Globus pallidus (tissue), 1 donor: ENCODE measurements around the gene MYL7.
"Not testable (repeated sequence)": the region's sequence is repeated elsewhere in the genome, so short reads cannot be mapped to it uniquely, and the experiment has no call there.

Experiments used
- DNase-seq: peaks from one replicate; pipeline ENCODE4 v3.0.0-alpha.2; 2015; ENCODE audit warnings: low spot score

Gene MYL7

DNA sequence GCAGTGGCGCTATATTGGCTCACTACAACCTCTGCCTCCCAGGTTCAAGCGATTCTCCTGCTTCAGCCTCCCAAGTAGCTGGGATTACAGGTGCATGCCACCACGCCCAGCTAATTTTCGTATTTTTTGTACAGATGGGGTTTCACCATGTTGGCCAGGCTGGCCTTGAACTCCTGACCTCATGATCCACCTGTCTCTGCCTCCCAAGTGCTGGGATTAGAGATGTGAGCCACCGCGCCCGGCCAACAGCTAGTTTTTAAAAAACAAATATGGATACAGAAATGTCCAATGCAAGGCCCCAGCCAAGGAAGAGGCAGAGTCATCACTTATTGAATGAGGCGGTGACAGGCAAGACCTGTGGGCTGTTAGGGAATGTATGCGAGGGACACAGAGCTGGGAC, 30.8 kb upstream of the MYL7 start:
- DNase-seq = not testable (repeated sequence)

DNA sequence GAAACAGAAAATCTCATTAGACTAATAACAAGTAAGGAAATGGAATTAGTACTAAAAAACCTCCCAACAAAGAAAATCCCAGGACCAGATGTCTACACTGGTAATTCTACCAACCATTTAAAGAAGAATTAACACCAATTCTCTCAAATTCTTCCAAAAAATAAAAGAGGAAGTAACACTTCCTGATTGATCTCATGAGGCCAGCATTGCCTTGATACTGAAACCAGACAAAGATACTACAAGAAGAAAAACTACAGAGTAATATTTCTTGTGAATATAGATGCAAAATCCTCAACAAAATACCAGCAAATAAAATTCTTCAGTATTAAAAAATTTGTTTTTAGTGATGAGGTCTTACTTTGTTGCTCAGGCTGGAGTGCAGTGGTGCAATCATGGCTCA, 26.8 kb upstream of the MYL7 start:
- DNase-seq = no peak

DNA sequence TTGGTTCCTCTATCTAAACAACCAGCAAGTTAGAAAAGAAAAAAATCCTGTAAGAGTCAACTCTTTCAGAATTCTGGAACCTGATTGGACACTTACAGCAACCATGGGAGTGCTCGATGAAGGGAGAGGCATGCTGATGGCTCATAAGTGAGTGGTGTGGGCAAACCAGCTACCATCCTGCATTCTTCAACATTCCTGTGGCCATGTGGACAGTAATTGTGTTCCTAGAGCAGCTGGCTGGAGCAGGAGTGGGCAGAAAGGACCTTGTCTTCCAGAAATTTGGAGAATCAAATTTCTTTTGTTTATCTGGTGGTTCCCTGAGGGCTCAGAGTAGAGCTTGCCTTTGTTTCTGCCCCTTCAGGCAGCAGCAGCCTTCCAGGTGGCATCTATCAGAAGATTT, 22.5 kb upstream of the MYL7 start:
- DNase-seq = no peak

DNA sequence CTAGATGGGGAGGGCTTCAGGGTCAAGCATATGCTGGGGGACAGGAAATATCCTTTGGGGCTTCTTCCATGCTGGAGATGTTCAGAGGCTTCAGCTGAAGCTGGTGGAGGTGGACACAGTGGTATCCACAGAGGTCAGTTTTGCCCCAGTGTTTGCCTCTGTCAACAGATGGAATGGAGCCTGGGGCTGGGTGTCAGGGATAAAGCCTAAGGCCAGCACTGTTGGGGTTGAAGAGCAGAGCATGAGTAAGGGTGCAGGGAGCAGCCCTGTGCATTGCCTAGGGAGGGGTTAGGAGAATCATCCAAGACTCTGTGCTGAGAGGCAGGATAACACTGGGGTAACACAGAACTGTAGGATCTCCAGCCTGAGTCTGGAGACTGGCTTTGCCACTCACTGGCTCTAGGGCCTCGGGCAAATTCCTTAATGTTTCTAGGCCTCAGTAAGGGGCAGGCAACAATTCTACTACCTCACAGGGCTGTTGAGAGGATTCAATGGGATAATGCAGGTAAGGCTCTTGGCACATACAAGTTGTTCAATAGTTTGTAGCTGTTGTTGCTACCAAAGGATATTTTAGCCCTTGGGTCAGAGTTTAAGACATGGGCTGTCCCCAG, 21.8 kb upstream of the MYL7 start:
- no peak for DNase-seq

DNA sequence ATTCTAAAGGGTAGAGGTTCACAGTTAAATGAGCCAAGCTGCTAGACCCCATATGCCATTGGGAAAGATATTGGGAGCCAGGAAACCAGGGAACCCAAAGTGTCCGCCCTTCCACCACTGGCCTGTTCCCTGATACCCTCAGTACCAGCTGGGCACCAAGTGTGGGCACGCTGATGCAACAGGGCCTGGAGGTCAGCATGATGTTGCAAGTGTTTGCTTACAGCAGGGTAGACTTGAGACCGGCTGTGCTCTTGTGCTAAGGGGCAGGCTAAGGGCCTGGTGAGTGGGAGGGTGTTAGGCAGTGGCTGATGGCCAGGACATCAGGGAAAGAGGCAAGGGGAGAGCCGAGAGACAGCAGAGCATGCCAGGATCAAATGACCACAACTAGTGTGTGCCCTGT, 21.0 kb upstream of the MYL7 start:
- DNase-seq = no peak

DNA sequence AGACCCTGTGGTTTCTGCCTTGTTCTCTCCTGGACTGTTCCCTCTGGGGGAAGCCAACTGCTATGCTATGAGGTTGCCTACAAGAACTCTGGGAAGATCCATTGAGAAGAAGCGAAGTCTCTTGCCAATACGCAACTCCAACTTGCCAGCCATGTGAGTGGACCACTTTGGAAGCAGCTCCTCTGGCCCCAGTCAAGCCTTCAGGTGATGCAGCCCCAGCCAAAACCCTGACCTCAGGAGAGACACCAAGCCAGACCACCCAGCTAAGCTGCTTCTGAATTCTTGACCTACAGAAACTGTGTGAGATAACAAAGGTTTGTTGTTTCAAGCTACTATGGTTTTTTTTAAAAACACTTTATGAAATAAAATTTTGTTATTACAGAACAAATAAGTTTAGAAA, 20.2 kb upstream of the MYL7 start:
- no peak for DNase-seq

DNA sequence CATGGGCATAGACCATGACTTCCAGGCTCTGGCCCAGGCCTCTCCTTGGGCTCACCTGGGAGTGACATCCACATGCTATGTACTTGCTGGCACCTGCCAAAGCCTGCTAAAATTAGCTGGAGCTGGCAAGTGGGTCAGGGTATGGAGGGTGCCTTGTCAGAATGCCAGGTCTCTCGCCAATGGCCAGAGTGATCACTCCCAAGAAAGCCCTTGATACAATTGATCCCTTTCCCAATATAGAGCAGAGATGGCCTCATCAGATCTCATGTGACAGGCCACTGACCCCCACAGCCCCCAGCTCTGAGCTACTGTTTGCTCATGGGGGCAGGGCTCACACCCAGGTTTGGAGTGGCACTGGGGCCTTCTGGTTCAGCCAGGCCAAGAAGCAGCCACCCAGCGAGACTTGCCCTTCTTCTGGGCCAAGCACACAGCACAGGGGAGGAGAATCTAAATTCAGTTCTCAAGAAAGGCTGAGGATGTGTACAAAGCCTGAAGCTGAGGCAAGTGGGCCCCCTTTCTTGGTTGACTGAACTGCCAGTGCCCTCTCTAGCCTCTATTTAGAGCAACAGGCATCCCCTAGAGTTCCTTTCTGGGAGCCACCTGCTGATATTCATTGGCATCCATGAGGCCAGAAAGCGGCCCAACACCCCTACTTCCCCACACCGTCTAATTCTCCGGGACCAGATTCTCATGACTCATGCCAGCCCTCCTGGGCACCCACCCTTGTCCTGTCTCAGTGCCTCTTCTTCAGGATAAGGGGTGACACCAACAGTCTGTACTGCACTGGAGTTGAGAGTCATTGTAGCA, 18.9 kb upstream of the MYL7 start:
- no peak for DNase-seq

DNA sequence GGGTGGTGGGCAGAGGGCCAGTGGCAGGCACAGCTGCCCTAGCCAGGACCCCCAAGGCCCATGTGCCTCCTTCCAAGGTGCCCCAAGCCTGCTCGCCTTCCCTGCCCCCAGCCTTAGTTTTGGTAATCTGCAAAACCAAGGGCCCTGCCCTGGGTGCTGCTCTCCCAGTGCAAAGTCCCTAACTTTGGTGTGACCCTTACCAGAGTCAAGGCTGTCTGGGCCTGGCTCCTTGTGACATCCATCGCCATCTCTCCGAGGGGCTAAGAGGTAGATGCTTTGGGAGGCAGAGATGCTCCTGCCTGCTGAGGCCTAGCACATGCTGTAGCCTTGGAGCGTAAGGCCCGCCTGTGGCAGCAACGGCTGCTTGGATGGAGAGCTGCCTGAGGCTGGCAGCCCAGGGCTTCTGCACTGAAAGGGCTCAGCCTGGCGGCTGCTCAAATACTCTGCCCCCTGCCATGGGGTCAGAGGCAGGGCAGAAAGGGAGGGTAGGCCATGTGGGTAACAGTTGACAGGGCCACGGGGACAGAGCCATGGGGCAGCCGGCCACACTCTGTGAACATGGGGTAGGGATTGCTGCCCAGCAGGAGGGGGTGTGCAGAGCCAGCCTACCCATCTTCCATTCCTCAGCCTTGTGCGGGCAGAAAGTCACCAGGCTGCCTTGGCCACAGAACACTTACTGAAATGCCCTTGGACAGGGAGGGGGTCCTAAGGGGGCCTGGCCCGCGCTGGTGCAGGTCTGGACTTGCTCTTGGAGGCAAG, 17.9 kb upstream of the MYL7 start:
- peak; percentile 54 for DNase-seq

DNA sequence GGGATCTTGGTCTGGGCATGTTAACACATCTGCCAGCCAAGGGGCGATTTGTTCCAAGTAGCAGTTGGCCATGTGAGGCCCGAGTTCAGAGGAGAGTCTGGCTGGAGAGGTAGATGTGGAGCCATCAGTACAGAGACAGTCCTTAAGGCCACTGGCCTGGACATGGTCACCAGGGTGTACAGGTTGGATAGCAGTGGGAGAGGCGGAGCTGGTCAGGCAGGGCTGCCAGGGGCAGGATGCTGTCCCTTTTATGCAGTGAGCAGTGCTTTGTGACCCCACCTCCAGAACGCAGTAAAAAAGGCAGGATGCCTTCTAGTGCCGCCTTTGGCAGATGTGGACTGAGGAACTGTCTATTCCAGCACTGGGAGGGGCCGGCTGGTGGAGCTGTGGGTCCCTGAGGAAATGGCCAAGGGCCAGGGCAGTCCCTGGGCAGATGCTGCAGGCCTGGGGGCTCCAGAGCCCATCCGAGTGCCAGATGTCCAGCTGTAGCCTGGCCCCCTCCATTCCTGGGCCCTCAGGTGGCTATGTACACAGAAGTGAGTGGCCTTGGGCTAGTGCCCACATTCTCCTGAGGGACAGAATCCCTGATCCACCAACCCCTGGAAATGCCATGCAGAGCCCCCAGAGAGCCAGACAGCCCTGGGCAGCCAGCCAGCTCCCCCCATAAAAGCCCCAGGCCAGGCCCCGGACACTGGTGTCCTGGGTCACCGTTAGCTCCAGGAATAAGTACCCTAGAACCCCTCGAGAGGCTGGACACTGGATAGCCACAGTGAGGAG, 17.2 kb upstream of the MYL7 start:
- no peak for DNase-seq

DNA sequence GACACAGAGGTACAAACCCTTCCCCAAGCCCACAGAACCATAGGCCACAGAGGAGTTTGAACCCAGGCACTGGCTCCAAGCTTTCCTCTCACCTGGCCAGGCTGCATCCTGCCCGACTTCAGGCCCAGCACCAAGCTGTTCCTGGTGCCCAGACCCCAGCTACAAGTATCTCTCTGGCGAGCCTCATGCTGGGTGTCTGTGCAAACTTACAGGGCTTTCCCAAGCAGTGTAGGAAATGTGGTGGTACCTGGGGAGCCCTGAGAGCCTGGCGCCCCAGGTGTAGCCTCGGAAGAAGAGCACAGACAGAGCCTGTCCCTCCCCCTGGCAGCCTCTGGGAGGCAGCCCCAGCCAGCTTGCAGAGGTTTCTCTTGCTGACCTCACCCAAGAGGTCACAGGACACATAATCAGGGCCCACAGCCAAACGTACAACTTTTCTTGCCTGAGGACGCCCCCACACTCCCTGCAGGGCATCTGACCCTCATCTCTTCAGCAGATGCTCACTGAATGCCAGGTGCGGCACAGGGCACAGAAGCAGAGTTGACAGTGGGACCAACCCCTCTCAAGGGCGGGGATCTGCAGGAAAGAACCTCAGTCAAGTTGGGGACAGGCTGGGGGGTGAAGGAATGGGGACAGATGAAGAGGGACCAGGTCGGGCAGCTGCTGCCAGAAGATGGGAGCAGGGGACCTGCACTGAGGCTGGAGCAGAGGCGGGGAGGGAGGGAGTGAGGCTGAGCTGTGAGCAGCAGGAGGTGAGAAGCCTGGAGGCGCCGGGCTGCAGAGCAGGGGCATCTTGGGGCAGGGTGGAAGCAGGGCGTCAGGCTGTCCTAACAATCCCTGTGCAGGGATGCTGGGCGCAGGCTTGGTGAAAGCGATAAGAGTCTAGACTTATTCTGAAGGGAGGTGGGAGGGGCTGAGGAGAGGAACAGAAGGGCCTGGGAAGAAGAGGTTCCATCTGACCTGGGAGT, 16.3 kb upstream of the MYL7 start:
- DNase-seq = no peak

DNA sequence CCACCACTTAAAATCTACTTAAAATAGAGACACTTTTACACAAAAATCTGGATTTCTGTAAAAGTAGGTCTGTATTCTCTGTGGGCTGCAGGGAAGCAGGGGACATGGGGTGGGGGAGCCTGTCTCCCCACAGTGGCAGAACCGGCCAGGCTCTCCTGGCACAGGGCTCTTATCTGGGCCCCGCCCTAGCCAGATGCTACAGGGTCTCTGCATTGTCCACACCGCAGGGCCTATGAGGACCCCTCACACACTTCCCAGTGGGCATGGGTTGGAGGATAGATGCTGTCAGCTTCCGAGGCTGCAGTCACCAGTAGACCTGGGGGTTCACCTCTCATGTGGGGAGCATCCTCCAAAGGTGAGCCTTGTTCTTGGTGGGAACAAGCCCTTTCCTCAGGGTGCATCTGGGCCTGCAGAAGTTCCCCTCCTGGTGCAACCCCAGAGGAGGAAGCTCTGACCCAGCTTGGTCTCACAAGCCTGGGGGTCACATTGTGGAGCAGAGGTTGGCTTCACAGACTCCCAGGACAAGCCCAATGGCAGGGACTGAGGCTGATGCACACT, 15.4 kb upstream of the MYL7 start:
- no peak for DNase-seq

DNA sequence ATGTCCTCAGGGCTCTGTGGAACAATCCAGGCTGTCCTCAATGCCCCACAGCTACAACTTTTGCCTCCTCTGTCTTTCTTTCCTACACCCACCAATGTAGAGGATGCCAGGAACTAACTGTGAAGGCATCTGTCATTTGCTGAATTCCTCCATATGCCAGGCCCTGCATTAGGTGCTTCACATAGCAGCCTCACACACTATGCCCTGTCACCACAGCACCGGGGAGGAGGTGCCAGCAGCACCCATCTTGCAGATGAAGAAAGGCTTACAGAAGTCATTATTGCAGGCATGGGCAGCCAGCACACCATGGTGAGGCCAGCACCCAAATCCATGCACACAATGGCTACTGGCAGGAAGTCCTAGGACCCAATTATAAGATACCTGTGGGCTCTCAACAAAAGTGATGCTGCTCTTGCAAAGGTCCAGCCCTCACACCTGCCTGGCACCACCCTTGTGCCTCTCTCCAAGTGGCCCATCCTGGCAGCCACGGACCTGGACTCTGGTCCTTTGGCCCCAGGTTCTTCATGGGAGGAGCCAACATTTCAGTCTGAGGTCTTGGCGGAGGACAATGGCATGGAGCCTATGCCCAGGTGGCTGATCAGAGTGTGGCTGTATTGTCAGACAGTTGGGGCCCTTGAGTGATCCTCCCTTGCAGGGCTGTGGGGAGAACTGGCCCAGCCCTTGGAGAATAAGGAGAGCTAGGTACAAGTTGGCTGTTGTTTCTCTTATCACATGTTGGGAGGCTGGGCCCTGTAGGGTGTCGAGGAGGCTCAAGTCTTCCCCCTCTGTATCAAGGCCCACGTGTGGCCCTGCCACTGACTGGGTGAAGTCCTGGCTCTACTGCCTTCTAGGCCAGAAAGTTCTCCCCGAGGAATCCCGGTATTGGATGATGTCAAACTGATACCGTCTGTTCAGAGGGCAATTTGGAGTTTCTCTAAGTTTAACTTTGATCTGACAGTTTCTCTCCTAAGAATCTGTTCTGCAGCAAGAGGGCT, 14.4 kb upstream of the MYL7 start:
- DNase-seq = no peak

DNA sequence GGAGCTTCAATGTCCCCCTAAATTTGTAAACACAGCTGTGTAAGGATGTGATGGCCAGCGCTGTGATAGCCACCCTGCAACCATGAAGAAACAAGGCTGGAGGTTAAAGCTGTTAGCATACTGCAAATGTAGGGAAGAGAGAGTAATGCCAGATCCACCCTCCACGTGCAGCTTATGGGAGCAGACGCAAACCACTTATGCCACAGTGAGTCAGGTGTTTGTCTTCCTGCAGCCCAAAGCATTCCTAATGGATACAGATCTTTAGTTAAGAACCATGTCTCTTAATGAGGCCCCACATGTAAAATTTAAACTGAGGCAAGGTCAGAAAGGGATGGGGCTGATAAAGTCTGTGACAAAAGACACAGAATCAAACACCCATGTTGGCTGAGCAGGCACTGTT, 13.6 kb upstream of the MYL7 start:
- no peak for DNase-seq

DNA sequence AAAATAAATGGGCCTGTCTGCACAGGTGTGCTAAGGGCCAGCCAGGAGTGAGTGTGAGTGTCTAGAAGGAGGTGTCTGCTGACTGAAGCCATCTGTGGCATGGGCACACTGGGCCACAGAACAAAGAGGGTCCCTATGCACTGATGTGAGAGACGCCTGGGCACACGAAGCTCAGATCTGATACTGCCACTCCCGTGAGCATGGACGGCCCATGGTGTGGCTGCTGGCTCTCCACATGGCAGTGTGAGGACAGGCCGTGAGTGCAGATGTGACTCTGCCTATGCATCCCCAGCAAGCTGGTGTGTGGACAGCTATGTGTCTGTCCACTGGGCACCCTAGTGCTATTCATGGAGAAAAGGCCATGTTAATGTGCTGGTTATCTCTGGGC, 12.8 kb upstream of the MYL7 start:
- DNase-seq = no peak

DNA sequence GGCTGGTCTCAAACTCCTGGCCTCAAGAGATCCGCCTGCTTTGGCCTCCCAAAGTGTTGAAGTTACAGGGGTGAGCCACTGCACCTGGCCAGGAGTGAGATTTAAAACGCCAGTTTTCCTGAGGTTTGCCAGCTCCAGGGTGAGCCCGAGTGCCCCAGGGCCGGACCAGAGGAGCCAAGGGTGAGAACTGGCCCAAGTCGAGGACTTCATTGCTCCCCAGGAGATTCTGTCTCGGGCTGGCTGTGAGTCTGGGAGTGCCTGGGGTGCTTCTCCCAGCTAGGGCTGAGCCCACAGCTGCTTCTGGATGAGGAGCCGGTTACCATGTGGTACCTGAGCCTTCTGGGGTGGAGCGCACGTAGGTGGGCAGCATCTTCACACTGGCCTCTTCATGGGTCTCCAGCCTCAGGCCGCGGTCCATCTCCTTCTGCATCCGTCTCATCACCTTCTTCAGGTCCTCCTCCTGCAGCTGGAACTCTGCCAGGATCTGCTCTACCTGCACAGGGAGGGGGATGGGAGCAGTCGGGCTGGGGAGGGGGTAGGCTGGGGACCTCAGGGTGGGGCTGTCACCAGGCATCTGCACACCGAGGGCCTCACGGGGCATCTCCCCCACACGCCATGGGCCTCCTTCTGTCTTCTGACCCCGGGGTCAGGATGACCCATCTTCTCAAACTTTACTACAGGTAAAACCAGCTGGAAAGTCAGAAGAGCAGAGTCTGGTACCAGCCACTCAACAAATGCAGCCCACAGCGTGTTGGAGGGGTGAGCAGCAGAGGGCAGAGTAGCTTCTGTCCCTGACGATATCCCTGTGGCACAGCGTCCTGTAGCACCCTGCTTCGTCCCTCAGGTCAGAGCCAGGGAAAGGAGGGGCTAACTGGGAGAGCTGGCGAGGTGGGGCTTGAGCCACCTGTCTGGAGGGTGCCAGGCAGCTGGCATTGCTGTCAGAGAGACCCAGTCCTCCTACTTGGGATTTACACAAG, 12.1 kb upstream of the MYL7 start:
- no peak for DNase-seq

DNA sequence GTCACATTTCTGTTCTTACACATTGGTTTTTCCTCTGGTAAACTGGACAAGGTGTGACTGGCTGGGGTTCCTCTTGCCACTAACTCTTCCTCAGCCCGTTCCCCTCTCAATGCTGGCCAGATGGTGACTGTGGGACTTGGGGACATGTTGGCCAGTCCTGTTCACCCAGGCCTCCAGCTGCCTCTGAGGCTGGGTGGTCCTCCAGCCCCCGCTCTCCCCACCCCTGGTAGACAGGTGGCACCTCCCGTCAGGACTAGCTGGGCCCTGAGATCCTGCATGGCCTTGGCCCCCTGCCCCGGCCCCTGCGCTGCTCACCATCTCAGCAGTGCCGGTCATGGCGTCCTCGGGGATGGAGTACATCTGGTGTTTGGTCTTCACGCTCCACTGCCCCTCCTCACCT, 10.8 kb upstream of the MYL7 start:
- DNase-seq = no peak

DNA sequence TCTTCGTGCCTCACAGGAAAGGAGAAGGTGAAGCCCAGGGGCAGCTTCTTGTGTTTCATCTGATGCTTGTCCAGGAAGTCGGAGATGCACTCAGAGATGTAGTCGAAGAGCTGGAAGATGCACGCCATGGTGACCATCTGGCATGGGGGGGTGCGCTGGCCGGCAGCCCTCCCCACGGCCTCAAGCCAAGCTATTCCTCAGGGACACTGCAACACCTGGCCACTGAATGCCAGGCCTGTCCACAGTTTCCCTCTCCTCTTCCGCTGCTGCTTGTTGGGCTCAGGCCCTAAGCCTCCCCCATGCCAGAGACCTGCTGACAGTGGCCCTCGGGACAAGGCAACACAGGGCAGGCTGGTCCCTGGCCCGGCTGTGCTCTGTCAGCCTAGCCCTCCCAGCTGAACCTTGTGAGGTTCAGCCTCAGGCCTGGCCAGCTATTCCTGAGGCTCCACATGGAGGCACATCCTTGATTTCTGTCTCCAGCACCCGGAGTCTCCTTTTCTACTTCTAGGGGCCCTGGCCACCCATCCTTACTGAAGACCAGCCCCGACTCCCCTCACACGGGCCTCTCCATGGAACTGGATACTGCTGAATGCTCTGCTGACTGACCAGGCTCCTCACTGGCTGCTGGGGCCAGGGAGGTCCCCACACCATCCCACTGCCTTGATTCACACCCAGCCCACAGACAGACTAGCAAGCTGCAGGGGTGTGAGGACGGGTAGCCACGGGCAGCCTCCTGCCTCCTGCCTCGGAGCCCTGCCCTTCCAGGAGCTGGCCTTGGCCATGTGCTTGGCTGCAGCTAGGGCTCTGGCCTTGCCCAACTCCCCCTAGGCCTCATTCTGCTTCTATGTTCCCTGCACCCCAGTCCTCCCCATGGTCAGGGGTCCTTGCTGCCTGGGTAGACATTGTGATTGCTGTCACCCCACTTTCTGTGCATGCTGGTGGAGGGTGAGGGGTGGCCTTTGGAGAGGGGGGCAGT, 10.1 kb upstream of the MYL7 start:
- DNase-seq = no peak
